Measurements from ENCODE around the gene TENM4. TPM values are rescaled to one million over a fixed set of nuclear protein-coding genes. Genes with fewer than 3 reads are reported as not detected.

Gene TENM4
- polyA plus RNA-seq, 1 of the 3 experiments (the other 2 are of a cell fraction): 16.7 TPM

DNA sequence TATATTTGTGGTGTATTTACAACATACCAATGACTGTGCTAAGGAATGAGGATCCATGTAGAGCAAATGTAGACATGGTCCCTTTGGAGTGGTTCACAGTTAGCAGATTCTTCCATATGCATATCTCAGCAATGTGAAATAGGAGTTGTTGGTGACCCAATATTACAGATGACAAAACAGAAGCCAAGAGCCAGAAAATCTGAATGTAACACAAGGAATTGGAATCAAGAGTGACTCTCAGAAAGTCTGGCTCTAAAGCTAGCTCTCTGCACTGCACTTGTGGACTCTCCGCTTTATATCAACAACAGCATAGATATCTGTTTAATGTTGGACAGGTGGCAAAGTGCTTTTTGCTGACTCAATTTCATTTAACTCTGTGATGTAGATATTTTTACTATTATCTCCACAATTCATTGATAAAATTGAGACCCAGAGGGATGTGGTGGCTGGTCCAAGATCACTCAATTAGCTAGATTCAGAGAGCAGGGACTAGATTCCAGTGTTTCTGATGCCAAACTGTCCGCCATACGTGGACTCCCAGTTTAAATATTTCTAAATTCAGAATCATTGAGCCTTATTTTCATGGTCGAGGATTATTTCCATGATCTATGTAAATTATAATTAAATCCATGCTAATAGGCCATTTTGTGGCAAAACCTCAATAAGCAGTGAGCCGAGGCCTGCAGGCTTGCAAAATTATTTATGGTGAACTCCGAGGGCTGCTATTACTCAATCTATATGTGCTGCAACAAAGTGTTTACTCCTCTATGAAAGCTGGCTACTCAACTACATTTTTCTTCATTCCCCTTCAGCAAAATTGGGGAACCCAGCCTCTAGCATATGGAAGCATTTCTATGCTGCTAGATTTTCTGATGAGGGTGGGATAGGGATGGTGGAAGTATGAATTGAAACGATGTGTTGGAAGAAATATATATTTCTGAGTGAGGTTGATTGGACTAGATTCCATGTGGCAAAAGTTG lies 21.1 kb upstream of the TENM4 start:
- H3F3A ChIP-seq (replicated peaks; ENCODE audit: insufficient read depth): no peaks in the 10 kb centered on the region
- DNase-seq: no peak
- TF ChIP-seq RCOR1 (IDR thresholded peaks at IDR 0.05; ENCODE audit: low read length) (peak; percentile 43; the same call in 1 of the 2 replicates), FOXM1 (IDR thresholded peaks at IDR 0.05; ENCODE audit: low read depth) (no peak), MEF2A (IDR thresholded peaks at IDR 0.05; ENCODE audit: borderline replicate concordance, low read depth) (no peak), EZH2phosphoT487 (IDR thresholded peaks at IDR 0.05; ENCODE audit: borderline replicate concordance, low read depth) (no peak), FOSL2 (IDR thresholded peaks at IDR 0.05; ENCODE audit: borderline replicate concordance, low read depth) (no peak), SMC3 (IDR thresholded peaks at IDR 0.05; ENCODE audit: low read depth, low read length) (no peak), FOXJ3 (CRISPR knock-in tag; IDR thresholded peaks at IDR 0.05) (no peak), YY1 (IDR thresholded peaks at IDR 0.05; ENCODE audit: low read depth) (no peak), NRF1 (IDR thresholded peaks at IDR 0.05; ENCODE audit: low read depth, low read length) (no peak), TCF12 (IDR thresholded peaks at IDR 0.05) (no peak), MXI1 (IDR thresholded peaks at IDR 0.05; ENCODE audit: low read depth, low read length) (no peak), CHD2 (IDR thresholded peaks at IDR 0.05; ENCODE audit: low read length, partially characterized antibody) (no peak), GABPA (IDR thresholded peaks at IDR 0.05; ENCODE audit: low read depth) (no peak), GATA2 (CRISPR knock-in tag; IDR thresholded peaks at IDR 0.05) (peak; percentile 58)
- TF ChIP-seq, protein P1, sequence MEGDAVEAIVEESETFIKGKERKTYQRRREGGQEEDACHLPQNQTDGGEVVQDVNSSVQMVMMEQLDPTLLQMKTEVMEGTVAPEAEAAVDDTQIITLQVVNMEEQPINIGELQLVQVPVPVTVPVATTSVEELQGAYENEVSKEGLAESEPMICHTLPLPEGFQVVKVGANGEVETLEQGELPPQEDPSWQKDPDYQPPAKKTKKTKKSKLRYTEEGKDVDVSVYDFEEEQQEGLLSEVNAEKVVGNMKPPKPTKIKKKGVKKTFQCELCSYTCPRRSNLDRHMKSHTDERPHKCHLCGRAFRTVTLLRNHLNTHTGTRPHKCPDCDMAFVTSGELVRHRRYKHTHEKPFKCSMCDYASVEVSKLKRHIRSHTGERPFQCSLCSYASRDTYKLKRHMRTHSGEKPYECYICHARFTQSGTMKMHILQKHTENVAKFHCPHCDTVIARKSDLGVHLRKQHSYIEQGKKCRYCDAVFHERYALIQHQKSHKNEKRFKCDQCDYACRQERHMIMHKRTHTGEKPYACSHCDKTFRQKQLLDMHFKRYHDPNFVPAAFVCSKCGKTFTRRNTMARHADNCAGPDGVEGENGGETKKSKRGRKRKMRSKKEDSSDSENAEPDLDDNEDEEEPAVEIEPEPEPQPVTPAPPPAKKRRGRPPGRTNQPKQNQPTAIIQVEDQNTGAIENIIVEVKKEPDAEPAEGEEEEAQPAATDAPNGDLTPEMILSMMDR (IDR thresholded peaks at IDR 0.05): no peak
- TF ChIP-seq, protein P2, sequence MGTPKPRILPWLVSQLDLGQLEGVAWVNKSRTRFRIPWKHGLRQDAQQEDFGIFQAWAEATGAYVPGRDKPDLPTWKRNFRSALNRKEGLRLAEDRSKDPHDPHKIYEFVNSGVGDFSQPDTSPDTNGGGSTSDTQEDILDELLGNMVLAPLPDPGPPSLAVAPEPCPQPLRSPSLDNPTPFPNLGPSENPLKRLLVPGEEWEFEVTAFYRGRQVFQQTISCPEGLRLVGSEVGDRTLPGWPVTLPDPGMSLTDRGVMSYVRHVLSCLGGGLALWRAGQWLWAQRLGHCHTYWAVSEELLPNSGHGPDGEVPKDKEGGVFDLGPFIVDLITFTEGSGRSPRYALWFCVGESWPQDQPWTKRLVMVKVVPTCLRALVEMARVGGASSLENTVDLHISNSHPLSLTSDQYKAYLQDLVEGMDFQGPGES (IDR thresholded peaks at IDR 0.05; ENCODE audit: low read depth, low read length): no peak
- TF ChIP-seq, protein P3, sequence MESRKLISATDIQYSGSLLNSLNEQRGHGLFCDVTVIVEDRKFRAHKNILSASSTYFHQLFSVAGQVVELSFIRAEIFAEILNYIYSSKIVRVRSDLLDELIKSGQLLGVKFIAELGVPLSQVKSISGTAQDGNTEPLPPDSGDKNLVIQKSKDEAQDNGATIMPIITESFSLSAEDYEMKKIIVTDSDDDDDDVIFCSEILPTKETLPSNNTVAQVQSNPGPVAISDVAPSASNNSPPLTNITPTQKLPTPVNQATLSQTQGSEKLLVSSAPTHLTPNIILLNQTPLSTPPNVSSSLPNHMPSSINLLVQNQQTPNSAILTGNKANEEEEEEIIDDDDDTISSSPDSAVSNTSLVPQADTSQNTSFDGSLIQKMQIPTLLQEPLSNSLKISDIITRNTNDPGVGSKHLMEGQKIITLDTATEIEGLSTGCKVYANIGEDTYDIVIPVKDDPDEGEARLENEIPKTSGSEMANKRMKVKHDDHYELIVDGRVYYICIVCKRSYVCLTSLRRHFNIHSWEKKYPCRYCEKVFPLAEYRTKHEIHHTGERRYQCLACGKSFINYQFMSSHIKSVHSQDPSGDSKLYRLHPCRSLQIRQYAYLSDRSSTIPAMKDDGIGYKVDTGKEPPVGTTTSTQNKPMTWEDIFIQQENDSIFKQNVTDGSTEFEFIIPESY (IDR thresholded peaks at IDR 0.05; ENCODE audit: borderline replicate concordance, low read depth): no peak
- no peak overlapping the region for H3K4me3 ChIP-seq (ENCODE audit: low read depth in 2 of 2, low read length in 1 of 2)
- H2AFZ ChIP-seq (ENCODE audit: low read depth): no peak overlapping the region
- H3K36me3 ChIP-seq (replicated peaks in 1 of 2; ENCODE audit: control insufficient read depth in 1 of 2, insufficient read depth in 2 of 2, low read length in 1 of 2): no peaks in the 10 kb centered on the region
- ChIA-PET POLR2A (no interaction called here), CTCF (interaction anchor here (0.6 to 1.8 kb wide), 6 partner anchors 7 to 1817 kb away, joined by 3 to 7 read pairs (median 4); no protein-coding TSS in a partner anchor)
- no peaks in the 10 kb centered on the region for H3K27me3 ChIP-seq (ENCODE audit: insufficient read depth)
- no peak overlapping the region for H3K4me2 ChIP-seq
- no peaks in the 10 kb centered on the region for H3K4me1 ChIP-seq (ENCODE audit: control insufficient read depth in 1 of 2, insufficient read depth in 2 of 2, low read depth in 1 of 2, low read length in 1 of 2)
- 75% methylated on average over 7 of the region's 7 CpGs for WGBS (ENCODE audit: low lambda C conversion rate)
- H3K9ac ChIP-seq: no peak overlapping the region
- H3K9me2 ChIP-seq: no peaks in the 10 kb centered on the region
- H3K79me2 ChIP-seq (ENCODE audit: insufficient read depth): no peaks in the 10 kb centered on the region
- no peaks in the 10 kb centered on the region for H4K20me1 ChIP-seq (ENCODE audit: insufficient read depth)
- no peak overlapping the region for H3K27ac ChIP-seq (ENCODE audit: low read depth in 2 of 2, low read length in 1 of 2)
- no peaks in the 10 kb centered on the region for H3K9me3 ChIP-seq

Data from SK-N-SH (cell line).